Brain microvascular endothelial cell (primary cell): ENCODE measurements around the gene DICER1.

Experiments used
- DNase-seq: peaks from one replicate; pipeline ENCODE4 v3.0.0-alpha.2; 2020
- H3K27ac ChIP-seq: fragments of 250-450 bp; sonication (Bioruptor Pico); 2 replicates; pipeline ENCODE4 v1.5.1; 2020; ENCODE audit warnings: mild to moderate bottlenecking, moderate library complexity
- H3K27me3 ChIP-seq: fragments of 250-450 bp; sonication (Bioruptor Pico); replicated peaks from 2 replicates; pipeline ENCODE4 v1.5.1; 2020; ENCODE audit warnings: mild to moderate bottlenecking
- H3K36me3 ChIP-seq: fragments of 250-450 bp; sonication (Bioruptor Pico); replicated peaks from 2 replicates; pipeline ENCODE4 v1.5.1; 2020; ENCODE audit warnings: mild to moderate bottlenecking
- H3K4me3 ChIP-seq: 2 replicates; pipeline ENCODE4 v1.5.1; 2011; ENCODE audit warnings: low read depth, mild to moderate bottlenecking, control low read depth, low read length, moderate library complexity
- in situ Hi-C: cut with HindIII; loops from 2 replicates; pipeline ENCODE4 v1.10.0; 2017; ENCODE audit warnings: low sequenced_read_pairs, low pct_ligation_motif_present
- TF ChIP-seq, protein P1 (sequence below): IDR thresholded peaks from 2 replicates; pipeline ENCODE4 v1.5.1; 2011; ENCODE audit warnings: low read depth, mild to moderate bottlenecking, moderate library complexity, low read length, control low read depth, inconsistent platforms; ENCODE audit errors: missing control alignments

The DICER1 gene

DNA sequence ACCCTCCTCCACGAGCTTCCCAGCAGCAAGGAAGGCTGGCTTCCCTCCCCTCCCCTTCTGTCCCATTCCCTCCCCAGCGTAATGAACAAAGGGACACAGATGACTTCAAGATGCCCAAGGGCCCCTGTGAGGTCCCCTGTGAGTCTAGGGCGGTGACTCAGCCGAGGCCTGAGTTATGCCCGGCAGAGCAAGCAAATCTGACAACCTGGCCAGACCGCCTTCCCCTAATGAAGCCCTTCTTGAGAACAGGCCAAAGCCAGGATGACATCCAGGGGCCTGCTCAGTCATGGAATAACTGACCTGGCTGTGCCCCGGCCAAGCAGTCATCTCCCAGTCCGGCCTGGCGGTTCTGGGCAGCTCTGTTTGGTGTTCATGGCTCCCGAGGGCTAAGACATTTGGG is 89.2 kb downstream of the DICER1 start:
- no peak overlapping the region for H3K27ac ChIP-seq
- DNase-seq = no peak
- in situ Hi-C loops = no loop called here
- H3K36me3 ChIP-seq = no peaks in the 10 kb centered on the region
- H3K4me3 ChIP-seq = no peak overlapping the region
- H3K27me3 ChIP-seq = no peaks in the 10 kb centered on the region
- TF ChIP-seq, protein P1, sequence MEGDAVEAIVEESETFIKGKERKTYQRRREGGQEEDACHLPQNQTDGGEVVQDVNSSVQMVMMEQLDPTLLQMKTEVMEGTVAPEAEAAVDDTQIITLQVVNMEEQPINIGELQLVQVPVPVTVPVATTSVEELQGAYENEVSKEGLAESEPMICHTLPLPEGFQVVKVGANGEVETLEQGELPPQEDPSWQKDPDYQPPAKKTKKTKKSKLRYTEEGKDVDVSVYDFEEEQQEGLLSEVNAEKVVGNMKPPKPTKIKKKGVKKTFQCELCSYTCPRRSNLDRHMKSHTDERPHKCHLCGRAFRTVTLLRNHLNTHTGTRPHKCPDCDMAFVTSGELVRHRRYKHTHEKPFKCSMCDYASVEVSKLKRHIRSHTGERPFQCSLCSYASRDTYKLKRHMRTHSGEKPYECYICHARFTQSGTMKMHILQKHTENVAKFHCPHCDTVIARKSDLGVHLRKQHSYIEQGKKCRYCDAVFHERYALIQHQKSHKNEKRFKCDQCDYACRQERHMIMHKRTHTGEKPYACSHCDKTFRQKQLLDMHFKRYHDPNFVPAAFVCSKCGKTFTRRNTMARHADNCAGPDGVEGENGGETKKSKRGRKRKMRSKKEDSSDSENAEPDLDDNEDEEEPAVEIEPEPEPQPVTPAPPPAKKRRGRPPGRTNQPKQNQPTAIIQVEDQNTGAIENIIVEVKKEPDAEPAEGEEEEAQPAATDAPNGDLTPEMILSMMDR = no peak

DNA sequence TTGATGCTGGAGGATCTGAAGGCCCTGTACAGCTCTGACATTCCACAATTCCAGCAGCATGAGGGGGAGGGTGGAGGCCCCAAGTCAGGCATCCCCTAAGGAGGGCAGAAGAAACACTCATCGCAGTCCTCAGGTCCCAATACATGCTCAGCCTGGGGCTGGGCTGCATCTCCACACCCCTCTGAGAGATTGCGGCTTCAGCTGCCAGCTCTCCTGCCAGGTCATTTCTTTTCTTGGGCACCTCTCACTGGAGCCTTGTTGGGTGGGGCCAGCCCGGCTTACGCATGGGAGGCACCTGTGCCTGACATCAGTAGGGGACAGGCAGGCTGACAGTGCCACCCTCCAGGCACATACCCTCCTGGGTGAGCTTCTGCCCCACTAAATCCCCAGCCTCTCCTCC is 89.8 kb downstream of the DICER1 start:
- Histone ChIP-seq H3K27me3 (no peaks in the 10 kb centered on the region), H3K36me3 (no peaks in the 10 kb centered on the region), H3K4me3 (no peak overlapping the region), H3K27ac (no peak overlapping the region)
- TF ChIP-seq, protein P1 = no peak
- in situ Hi-C loops = no loop called here
- DNase-seq = no peak

- in situ Hi-C loops = no loop called here
- Histone ChIP-seq H3K27me3 (no peaks in the 10 kb centered on the region), H3K36me3 (no peaks in the 10 kb centered on the region), H3K4me3 (no peak overlapping the region), H3K27ac (no peak overlapping the region)
- TF ChIP-seq, protein P1 = no peak
- no peak for DNase-seq
These were observed 90.8 kb downstream of the DICER1 start for GRCh38 chr14:95066427-95066986.

DNA sequence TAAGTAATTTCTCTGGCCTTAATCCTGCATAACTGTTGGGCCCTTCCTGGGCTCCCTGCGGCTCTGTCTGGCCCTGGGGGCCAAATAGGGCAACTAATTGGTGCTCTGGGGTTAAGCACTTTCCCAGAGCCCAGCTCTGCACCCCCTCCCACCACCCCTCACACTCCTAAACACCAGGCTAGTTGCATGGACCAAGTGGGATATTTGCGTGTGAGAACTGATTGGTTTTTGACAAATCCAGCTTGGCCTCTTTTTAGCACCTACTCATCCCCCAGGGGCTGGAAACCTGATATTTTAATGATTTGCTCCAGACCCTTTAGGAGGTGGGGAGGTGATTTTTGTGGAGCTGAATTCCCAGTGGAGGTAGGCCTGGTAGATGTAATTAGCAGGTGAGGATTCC is 91.9 kb downstream of the DICER1 start:
- TF ChIP-seq, protein P1 = no peak
- DNase-seq = no peak
- Histone ChIP-seq H3K27ac (no peak overlapping the region), H3K27me3 (no peaks in the 10 kb centered on the region), H3K4me3 (no peak overlapping the region), H3K36me3 (no peaks in the 10 kb centered on the region)
- in situ Hi-C loops = no loop called here

DNA sequence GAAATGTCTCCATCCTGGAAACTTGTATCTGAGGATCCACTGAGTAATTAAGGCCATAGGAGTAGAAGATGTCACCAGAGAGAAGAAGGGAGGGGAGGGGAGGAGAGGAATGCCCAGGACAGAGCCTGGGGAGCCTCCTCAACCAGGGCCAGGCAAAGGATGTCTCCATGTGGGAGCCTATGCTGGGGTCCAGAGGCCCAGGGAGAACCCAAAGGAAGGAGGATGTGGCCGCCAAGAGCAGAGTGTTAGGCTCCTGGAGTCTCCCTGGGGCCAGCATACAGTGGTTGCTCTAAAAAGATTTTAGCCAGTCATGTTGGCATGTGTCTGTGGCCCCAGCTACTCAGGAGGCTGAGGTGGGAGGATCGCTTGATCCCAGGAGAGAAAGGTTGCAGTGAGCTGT is 92.6 kb downstream of the DICER1 start:
- Histone ChIP-seq H3K27ac (no peak overlapping the region), H3K36me3 (no peaks in the 10 kb centered on the region), H3K27me3 (no peaks in the 10 kb centered on the region), H3K4me3 (no peak overlapping the region)
- TF ChIP-seq, protein P1 = no peak
- DNase-seq = no peak
- in situ Hi-C loops = no loop called here

GRCh38 chr14:95064256-95064655 is 93.1 kb downstream of the DICER1 start:
- Histone ChIP-seq H3K27ac (no peak overlapping the region), H3K4me3 (no peak overlapping the region), H3K27me3 (no peaks in the 10 kb centered on the region), H3K36me3 (no peaks in the 10 kb centered on the region)
- TF ChIP-seq, protein P1 = no peak
- in situ Hi-C loops = no loop called here
- DNase-seq = no peak
